Measurements from ENCODE around the gene SGMS1.

The SGMS1 gene

DNA sequence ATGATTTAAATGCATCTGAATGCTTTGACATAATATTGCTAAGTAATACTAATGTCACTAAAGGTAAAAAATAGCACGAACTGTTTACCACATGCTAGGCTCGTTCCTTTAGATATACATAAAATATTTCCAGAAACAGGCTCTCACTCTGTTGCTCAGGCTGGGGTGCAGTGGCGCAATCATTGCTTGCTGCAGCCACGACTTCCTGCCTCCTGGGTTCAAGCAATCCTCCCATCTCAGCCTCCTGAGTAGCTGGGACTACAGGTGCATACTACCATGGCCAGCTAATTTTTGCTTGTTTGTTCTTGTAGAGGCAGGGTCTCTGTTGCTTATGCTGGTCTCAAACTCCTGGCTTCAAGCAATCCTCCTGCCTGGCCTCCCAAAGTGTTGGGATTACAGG, 183.3 kb downstream of the SGMS1 start:
- no peak for ATAC-seq
- TF ChIP-seq, protein P1, sequence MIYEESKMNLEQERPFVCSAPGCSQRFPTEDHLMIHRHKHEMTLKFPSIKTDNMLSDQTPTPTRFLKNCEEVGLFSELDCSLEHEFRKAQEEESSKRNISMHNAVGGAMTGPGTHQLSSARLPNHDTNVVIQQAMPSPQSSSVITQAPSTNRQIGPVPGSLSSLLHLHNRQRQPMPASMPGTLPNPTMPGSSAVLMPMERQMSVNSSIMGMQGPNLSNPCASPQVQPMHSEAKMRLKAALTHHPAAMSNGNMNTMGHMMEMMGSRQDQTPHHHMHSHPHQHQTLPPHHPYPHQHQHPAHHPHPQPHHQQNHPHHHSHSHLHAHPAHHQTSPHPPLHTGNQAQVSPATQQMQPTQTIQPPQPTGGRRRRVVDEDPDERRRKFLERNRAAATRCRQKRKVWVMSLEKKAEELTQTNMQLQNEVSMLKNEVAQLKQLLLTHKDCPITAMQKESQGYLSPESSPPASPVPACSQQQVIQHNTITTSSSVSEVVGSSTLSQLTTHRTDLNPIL (CRISPR knock-in tag; IDR thresholded peaks at IDR 0.05; ENCODE audit: low read depth): no peak
- TF ChIP-seq BACH2 (CRISPR knock-in tag; IDR thresholded peaks at IDR 0.05; ENCODE audit: borderline replicate concordance) (no peak), RARB (CRISPR knock-in tag; IDR thresholded peaks at IDR 0.05) (no peak), PPARA (CRISPR knock-in tag; IDR thresholded peaks at IDR 0.05; ENCODE audit: borderline replicate concordance) (no peak), ZFP3 (CRISPR knock-in tag; IDR thresholded peaks at IDR 0.05) (no peak), ARNTL (CRISPR knock-in tag; IDR thresholded peaks at IDR 0.05; ENCODE audit: borderline replicate concordance, low read depth) (no peak), GLIS3 (CRISPR knock-in tag; IDR thresholded peaks at IDR 0.05) (no peak), ZNF565 (CRISPR knock-in tag; conservative IDR thresholded peaks at IDR 0.05; ENCODE audit: low read depth) (no peak), ZFP30 (CRISPR knock-in tag; IDR thresholded peaks at IDR 0.05) (no peak), ISL1 (CRISPR knock-in tag; IDR thresholded peaks at IDR 0.05) (no peak)
- TF ChIP-seq, protein P2, sequence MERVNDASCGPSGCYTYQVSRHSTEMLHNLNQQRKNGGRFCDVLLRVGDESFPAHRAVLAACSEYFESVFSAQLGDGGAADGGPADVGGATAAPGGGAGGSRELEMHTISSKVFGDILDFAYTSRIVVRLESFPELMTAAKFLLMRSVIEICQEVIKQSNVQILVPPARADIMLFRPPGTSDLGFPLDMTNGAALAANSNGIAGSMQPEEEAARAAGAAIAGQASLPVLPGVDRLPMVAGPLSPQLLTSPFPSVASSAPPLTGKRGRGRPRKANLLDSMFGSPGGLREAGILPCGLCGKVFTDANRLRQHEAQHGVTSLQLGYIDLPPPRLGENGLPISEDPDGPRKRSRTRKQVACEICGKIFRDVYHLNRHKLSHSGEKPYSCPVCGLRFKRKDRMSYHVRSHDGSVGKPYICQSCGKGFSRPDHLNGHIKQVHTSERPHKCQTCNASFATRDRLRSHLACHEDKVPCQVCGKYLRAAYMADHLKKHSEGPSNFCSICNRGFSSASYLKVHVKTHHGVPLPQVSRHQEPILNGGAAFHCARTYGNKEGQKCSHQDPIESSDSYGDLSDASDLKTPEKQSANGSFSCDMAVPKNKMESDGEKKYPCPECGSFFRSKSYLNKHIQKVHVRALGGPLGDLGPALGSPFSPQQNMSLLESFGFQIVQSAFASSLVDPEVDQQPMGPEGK (CRISPR knock-in tag; IDR thresholded peaks at IDR 0.05; ENCODE audit: borderline replicate concordance): no peak

DNA sequence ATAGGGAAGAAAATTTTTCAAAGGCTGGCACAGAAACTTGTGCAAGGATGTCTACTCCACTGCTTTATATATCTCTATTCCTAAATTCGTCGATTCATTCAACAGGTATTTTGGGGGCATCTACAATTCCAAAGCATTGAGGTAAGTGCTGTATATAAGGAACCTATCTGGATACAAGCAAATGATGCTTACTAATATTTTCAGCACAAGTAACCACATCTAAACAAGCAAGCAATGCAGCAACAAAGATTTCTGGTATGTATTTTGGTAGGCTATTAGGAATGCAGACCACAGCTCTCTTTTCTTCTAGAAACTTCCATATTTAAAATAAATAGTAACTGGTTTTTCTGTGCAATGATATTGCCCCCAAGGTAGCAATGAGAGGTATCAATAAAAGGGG, 183.9 kb downstream of the SGMS1 start:
- no peak for TF ChIP-seq ISL1 (CRISPR knock-in tag; IDR thresholded peaks at IDR 0.05)
- no peak for TF ChIP-seq BACH2 (CRISPR knock-in tag; IDR thresholded peaks at IDR 0.05; ENCODE audit: borderline replicate concordance)
- TF ChIP-seq, protein P2 (CRISPR knock-in tag; IDR thresholded peaks at IDR 0.05; ENCODE audit: borderline replicate concordance): no peak
- ATAC-seq: no peak

DNA sequence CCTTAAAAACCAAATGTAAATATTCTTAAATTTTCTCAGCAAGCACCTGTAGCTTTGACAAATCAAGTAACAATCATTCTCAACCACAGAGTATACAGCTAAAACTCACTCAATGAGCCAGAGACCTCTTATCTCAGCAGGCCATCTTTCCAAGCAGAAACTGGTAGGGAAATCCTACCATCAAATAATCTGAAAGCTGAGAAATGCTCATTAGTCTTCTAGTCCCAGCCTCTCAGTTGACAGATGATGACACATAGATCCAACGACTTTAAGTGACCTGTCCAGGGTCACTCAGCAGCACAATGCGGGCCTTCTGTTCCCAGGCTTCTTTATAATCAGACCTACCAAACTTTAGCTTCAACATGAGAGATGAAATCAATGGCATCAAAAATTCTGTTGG, 184.6 kb downstream of the SGMS1 start:
- no peak for ATAC-seq
- TF ChIP-seq ZNF565 (CRISPR knock-in tag; conservative IDR thresholded peaks at IDR 0.05; ENCODE audit: low read depth): no peak
- no peak for TF ChIP-seq TOX (CRISPR knock-in tag; IDR thresholded peaks at IDR 0.05; ENCODE audit: borderline replicate concordance)
- TF ChIP-seq ZC3H10 (CRISPR knock-in tag; IDR thresholded peaks at IDR 0.05): no peak
- TF ChIP-seq SNAI2 (CRISPR knock-in tag; IDR thresholded peaks at IDR 0.05): no peak
- TF ChIP-seq, protein P1 (CRISPR knock-in tag; IDR thresholded peaks at IDR 0.05; ENCODE audit: low read depth): no peak
- no peak for TF ChIP-seq BACH2 (CRISPR knock-in tag; IDR thresholded peaks at IDR 0.05; ENCODE audit: borderline replicate concordance)
- no peak for TF ChIP-seq CSDC2 (CRISPR knock-in tag; IDR thresholded peaks at IDR 0.05)
- TF ChIP-seq, protein P3, sequence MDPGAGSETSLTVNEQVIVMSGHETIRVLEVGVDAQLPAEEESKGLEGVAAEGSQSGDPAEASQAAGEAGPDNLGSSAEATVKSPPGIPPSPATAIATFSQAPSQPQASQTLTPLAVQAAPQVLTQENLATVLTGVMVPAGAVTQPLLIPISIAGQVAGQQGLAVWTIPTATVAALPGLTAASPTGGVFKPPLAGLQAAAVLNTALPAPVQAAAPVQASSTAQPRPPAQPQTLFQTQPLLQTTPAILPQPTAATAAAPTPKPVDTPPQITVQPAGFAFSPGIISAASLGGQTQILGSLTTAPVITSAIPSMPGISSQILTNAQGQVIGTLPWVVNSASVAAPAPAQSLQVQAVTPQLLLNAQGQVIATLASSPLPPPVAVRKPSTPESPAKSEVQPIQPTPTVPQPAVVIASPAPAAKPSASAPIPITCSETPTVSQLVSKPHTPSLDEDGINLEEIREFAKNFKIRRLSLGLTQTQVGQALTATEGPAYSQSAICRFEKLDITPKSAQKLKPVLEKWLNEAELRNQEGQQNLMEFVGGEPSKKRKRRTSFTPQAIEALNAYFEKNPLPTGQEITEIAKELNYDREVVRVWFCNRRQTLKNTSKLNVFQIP (CRISPR knock-in tag; IDR thresholded peaks at IDR 0.05; ENCODE audit: borderline replicate concordance, low read depth): no peak
- TF ChIP-seq ESRRG (CRISPR knock-in tag; IDR thresholded peaks at IDR 0.05): no peak
- no peak for TF ChIP-seq ZNF8 (CRISPR knock-in tag; IDR thresholded peaks at IDR 0.05)
- TF ChIP-seq RARB (CRISPR knock-in tag; IDR thresholded peaks at IDR 0.05): no peak
- TF ChIP-seq TCF4 (CRISPR knock-in tag; IDR thresholded peaks at IDR 0.05; ENCODE audit: borderline replicate concordance): no peak
- TF ChIP-seq, protein P4, sequence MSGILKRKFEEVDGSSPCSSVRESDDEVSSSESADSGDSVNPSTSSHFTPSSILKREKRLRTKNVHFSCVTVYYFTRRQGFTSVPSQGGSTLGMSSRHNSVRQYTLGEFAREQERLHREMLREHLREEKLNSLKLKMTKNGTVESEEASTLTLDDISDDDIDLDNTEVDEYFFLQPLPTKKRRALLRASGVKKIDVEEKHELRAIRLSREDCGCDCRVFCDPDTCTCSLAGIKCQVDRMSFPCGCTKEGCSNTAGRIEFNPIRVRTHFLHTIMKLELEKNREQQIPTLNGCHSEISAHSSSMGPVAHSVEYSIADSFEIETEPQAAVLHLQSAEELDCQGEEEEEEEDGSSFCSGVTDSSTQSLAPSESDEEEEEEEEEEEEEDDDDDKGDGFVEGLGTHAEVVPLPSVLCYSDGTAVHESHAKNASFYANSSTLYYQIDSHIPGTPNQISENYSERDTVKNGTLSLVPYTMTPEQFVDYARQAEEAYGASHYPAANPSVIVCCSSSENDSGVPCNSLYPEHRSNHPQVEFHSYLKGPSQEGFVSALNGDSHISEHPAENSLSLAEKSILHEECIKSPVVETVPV (CRISPR knock-in tag; IDR thresholded peaks at IDR 0.05): no peak
- TF ChIP-seq ZNF70 (CRISPR knock-in tag; IDR thresholded peaks at IDR 0.05): no peak
- TF ChIP-seq PPARA (CRISPR knock-in tag; IDR thresholded peaks at IDR 0.05; ENCODE audit: borderline replicate concordance): no peak
- no peak for TF ChIP-seq ARNTL (CRISPR knock-in tag; IDR thresholded peaks at IDR 0.05; ENCODE audit: borderline replicate concordance, low read depth)
- no peak for TF ChIP-seq ZFP3 (CRISPR knock-in tag; IDR thresholded peaks at IDR 0.05)

All from SK-N-SH treated with all-trans-retinoic acid at 6 μM for 48 hours (cell line).